GM21526 (cell line): ENCODE measurements around the gene JARID2.

Experiments used
- ATAC-seq: cut with Tn5 transposase; IDR thresholded peaks from one replicate; pipeline ENCODE4 v1.9.1; 2021; ENCODE audit warnings: moderate library complexity; ENCODE audit not compliant: unreplicated experiment, low FRiP score

The JARID2 gene

GRCh38 chr6:15474196-15474595 lies 228.3 kb downstream of the JARID2 start:
- no peak for ATAC-seq

- no peak for ATAC-seq
Measured at GRCh38 chr6:15475261-15475660, 229.4 kb downstream of the JARID2 start.

GRCh38 chr6:15475872-15476271 lies 230.0 kb downstream of the JARID2 start:
- ATAC-seq, result no peak

GRCh38 chr6:15476631-15477380 lies 230.9 kb downstream of the JARID2 start:
- no peak for ATAC-seq

- ATAC-seq, result no peak
Measured at GRCh38 chr6:15477746-15478145, 231.9 kb downstream of the JARID2 start.

- ATAC-seq, result no peak
Measured at GRCh38 chr6:15479761-15480160, 233.9 kb downstream of the JARID2 start.

GRCh38 chr6:15480525-15480924 lies 234.7 kb downstream of the JARID2 start:
- no peak for ATAC-seq

GRCh38 chr6:15481390-15482291 lies 235.8 kb downstream of the JARID2 start:
- ATAC-seq, result no peak

- ATAC-seq, result no peak
Measured at GRCh38 chr6:15483060-15483459, 237.2 kb downstream of the JARID2 start.

GRCh38 chr6:15484140-15484539 lies 238.3 kb downstream of the JARID2 start:
- ATAC-seq, result no peak

GRCh38 chr6:15484821-15485220 lies 239.0 kb downstream of the JARID2 start:
- ATAC-seq, result no peak

GRCh38 chr6:15485936-15486335 lies 240.1 kb downstream of the JARID2 start:
- no peak for ATAC-seq

- ATAC-seq, result no peak
Measured at GRCh38 chr6:15487262-15487661, 241.4 kb downstream of the JARID2 start.

GRCh38 chr6:15489261-15489962 lies 243.5 kb downstream of the JARID2 start:
- ATAC-seq, result no peak

GRCh38 chr6:15490242-15491100 lies 244.6 kb downstream of the JARID2 start:
- ATAC-seq, result no peak

GRCh38 chr6:15491255-15491985 lies 245.6 kb downstream of the JARID2 start:
- no peak for ATAC-seq

GRCh38 chr6:15491986-15492269 lies 246.1 kb downstream of the JARID2 start:
- ATAC-seq, result no peak

- ATAC-seq, result no peak
Measured at GRCh38 chr6:15493437-15494168, 247.7 kb downstream of the JARID2 start.

- ATAC-seq, result no peak
Measured at GRCh38 chr6:15495375-15495901, 249.6 kb downstream of the JARID2 start.
